Measurements from ENCODE around the gene CAPN15.

CAPN15 gene

GRCh38 chr16:521381-522210, 5.9 kb upstream of the CAPN15 start:
- DNase-seq (ENCODE audit: low spot score): no peak
- in situ Hi-C loops (cut with MboI; ENCODE audit: low pct_unique_long_range_greater_than_20kb, low sequenced_read_pairs, unreplicated experiment): no loop called here
- TF ChIP-seq CTCF (IDR thresholded peaks at IDR 0.05; ENCODE audit: extremely low read depth, insufficient read depth, missing control alignments): no peak

GRCh38 chr16:522320-523096, 5.0 kb upstream of the CAPN15 start:
- in situ Hi-C loops (cut with MboI; ENCODE audit: low pct_unique_long_range_greater_than_20kb, low sequenced_read_pairs, unreplicated experiment): no loop called here
- TF ChIP-seq CTCF (IDR thresholded peaks at IDR 0.05; ENCODE audit: extremely low read depth, insufficient read depth, missing control alignments): no peak
- no peak for DNase-seq (ENCODE audit: low spot score)

GRCh38 chr16:523097-523741, 4.3 kb upstream of the CAPN15 start:
- in situ Hi-C loops (cut with MboI; ENCODE audit: low pct_unique_long_range_greater_than_20kb, low sequenced_read_pairs, unreplicated experiment): no loop called here

GRCh38 chr16:524274-525040, 3.1 kb upstream of the CAPN15 start:
- in situ Hi-C loops (cut with MboI; ENCODE audit: low pct_unique_long_range_greater_than_20kb, low sequenced_read_pairs, unreplicated experiment): no loop called here
- DNase-seq (ENCODE audit: low spot score): no peak
- TF ChIP-seq CTCF (IDR thresholded peaks at IDR 0.05; ENCODE audit: extremely low read depth, insufficient read depth, missing control alignments): no peak

More at GRCh38 chr16:523097-523741, 4.3 kb upstream of the CAPN15 start:
- no peak for DNase-seq (ENCODE audit: low spot score)
- no peak for TF ChIP-seq CTCF (IDR thresholded peaks at IDR 0.05; ENCODE audit: extremely low read depth, insufficient read depth, missing control alignments)

DNA sequence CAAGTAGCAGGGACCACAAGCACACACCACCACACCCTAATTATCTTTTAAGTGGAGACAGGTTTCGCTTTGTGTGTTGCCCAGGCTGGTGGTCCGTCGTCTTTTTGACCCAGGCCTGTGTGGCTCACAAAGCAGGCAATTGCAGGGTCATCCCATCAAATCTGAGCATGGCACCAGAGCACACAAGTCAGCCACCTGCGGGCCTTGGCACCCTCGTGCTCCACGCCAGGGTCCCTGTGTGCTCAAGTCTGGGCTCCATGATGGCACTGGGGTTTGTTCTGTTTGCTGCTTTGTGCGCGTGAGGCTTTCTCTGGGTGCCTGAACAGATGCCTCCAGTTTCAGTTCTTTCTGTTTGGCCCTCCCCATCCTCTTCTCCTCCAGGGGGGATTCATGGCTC, 2.4 kb upstream of the CAPN15 start:
- DNase-seq (ENCODE audit: low spot score): no peak
- no peak for TF ChIP-seq CTCF (IDR thresholded peaks at IDR 0.05; ENCODE audit: extremely low read depth, insufficient read depth, missing control alignments)
- in situ Hi-C loops (cut with MboI; ENCODE audit: low pct_unique_long_range_greater_than_20kb, low sequenced_read_pairs, unreplicated experiment): no loop called here

Measured in GM13977 (cell line).